Measurements from ENCODE around the gene CGGBP1.

Gene CGGBP1, protein sequence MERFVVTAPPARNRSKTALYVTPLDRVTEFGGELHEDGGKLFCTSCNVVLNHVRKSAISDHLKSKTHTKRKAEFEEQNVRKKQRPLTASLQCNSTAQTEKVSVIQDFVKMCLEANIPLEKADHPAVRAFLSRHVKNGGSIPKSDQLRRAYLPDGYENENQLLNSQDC

DNA sequence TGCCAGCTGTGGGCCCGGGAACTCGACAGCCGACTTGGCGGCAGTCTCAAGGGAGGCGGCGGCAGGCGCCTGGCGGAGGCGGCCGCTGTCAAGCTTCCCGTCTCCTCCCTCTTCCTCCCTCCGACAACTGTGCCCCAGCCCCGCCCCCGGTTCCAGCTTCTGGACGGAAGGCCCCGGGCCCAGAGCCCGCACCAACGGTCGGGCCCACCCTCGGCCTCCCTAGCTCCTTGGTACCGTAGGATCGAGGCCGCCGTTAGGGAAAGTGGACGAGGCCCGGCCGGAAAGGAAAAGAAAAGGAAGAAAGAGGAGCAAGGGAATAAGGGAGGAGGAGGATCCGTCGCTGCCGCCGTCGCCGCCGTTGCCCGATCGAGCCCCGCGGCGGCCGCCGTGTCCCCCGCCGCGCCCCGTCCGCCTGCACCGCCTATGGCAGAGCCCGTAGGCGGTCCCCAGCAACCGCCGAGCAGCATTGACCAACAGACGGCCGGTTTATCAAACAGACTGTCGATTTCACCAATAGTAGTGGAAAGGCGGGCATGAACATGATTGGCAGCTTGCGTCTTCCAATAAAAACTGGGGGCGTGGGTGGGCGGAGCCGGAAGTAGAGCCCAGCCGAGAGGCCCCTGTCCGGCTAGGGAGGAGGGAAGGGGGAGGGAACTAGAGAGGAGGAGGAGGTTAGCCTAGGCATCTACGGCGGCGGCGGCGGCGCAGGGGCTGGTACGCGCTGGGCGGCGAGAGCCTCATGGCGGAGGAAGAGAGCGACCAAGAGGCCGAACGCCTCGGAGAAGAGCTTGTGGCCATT lies at the start of gene CGGBP1, which contains the start of gene ZNF654:
Gene CGGBP1, minus strand, starts transcription at position 425 of the 799 bp plus-strand sequence. CDS start 3,029 bp downstream, outside the sequence.
Gene ZNF654, plus strand, starts transcription at position 675 of the 799 bp plus-strand sequence. Its CDS starts 65 bp downstream, at position 740.
- DNase-seq (ENCODE audit: low read depth) = peak; percentile 99

DNA sequence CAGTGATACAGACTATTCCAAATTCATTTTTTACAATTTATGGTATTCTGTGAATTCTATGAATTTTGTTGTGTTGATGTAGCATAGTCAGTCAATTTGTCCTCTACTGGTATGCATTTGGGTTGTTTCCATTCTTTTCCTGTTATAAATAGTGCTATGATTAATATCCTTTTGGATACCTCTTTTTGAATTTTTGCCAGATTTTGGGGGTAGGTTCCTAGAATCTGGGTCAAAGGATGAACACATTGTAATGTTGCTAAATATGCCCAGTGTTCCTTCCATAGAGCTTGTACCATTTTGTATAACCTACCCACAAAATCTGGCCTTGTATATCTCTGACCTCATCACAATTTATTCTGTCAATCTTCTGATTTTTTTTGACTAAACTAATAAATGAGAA lies 46.5 kb upstream of the CGGBP1 start:
- DNase-seq (ENCODE audit: low read depth) = no peak

DNA sequence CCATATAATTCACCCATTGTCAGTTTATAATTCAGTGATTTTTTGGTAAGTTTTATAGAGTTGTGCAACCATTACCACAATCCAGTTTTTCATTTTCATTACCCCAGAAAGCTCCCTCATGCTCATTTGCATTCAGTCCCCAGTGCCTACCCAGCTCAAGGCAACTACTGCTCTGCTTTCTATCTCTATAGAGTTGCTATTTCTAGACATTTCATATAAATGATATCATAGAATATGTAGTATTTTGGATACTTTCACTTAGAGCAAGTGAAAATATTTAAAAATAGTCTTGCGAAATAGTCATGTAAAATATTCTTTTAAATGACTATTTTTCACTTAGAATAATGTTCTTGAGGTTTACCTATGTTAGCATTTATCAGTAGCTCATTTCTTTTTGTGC lies 42.3 kb upstream of the CGGBP1 start:
- DNase-seq (ENCODE audit: low read depth) = no peak

DNA sequence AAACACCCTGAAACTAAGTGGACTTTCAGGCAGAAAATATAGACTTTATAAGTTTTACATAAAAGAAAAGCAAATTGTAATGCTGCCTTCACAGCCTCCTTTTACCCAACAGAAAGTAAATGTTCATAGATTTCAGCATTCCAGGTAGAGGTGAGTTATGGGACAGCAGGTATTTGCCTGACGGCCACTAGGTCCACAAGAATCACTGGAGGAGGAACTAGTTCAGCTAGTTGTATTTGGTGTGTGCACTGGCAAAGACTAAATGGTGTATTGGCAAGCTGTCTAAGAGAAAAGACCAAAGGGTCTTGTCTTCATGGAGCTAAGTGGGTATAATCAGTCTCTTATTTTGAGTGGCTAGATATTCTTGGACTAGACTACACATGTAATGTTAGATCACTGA lies 34.5 kb upstream of the CGGBP1 start:
- no peak for DNase-seq (ENCODE audit: low read depth)

DNA sequence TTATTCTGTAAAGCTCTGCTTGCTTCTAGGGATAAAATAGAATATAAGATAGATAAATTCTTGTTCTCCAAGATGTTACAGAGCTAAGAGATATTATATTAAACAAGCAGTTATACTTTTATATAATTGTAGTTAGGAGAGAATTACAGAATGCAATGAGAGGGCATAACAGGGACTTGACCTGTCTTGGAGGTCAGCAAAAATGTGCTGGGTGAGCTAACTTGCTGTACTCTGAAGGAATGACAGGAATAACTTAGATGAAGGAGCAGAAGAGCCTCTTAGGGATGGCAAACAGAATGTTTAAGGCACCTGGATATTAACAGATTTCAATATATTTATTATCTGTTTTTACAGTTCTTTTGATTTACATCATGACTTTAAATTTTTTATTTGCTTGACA lies 33.5 kb upstream of the CGGBP1 start:
- DNase-seq (ENCODE audit: low read depth) = no peak

DNA sequence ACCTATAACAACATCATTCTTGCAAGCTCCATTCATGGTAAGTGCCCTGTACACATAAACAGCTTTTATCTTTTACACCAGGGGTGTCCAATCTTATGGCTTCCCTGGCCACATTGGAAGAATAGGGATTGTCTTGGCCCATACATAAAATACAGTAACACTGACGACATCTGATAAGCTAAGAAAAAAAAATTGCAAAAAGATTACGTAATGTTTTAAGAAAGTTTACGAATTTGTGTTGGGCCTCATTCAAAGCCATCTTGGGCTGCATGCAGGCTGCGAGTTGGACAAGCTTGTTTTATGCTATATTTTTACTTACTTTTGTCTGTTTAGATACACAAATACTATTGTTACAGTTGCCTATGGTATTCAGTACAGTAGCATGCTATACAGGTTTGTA lies 31.9 kb upstream of the CGGBP1 start:
- DNase-seq (ENCODE audit: low read depth) = no peak

DNA sequence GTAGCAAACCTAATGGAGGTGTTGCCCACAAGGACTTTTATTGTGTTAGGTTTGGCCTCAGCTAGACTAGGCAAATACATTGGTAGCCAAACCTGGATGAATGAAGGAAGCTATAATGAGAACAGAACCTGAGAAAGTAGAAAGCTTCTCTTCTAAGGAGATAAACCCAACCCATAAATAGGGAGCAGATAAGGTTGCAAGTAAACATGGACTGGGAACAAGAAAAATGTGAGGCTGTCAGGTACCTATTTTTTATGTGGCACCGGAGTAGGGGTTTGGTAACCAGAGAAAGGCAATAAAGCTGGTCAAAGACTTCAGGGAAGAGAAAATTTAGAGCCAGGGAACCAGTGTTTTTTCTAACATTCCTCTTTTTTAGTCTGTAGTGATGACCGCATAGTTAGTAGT lies 25.3 kb upstream of the CGGBP1 start:
- DNase-seq (ENCODE audit: low read depth) = no peak

DNA sequence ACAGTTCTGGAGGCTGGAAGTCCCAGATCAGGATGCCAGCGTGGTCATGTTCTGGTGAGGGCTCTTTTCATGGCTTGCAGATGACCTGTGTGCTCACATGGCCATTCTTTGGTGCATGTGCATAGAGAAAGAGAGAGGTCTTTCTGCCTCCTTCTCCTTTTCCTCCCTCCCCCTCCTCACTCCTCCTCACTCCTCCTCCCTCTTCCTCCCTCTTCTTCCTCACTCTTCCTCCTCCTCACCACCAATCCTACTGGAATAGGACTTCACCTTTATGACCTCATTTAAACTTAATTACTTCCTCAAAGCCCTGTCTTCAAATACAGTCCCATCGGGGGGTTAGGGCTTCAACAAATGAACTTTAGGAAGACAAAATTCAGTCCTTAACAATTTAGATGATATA lies 24.0 kb upstream of the CGGBP1 start:
- DNase-seq (ENCODE audit: low read depth) = no peak

DNA sequence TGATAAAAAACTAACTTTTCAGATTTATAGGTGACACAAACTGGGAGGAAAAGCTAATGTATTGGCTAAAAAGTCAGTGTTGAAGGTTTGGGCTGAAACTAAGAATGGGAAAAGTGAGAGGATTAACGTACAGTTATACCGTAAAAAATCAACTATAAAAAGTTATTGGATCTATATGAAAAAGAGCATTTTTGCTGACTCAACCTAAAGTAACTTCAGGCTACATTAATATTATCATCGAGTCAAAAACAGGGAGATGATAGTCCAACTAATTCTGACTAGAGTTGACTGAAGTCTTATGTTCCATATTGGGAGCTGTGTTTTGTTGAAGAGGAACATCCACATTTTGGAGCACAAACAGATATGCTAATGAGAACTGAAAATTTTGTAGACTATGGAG lies 20.1 kb upstream of the CGGBP1 start:
- no peak for DNase-seq (ENCODE audit: low read depth)

DNA sequence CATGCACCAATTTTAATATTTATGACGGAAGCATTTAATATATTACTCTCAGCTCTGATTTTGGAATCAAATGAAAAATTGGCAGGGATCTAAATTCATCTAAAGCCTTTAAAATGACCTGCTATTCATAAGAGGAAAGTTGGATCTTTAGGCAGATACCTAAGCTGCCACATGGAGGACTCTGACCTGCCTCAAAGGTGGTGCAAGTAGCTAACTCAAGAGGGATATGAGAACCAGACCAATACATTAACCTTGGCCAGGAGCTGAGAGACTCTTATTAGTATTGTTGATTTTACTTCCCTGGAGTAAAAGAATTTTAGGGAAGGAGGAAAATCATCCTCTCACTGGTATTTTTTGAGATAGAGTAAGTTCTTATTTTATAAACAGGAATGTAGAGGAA lies 17.9 kb upstream of the CGGBP1 start:
- no peak for DNase-seq (ENCODE audit: low read depth)

DNA sequence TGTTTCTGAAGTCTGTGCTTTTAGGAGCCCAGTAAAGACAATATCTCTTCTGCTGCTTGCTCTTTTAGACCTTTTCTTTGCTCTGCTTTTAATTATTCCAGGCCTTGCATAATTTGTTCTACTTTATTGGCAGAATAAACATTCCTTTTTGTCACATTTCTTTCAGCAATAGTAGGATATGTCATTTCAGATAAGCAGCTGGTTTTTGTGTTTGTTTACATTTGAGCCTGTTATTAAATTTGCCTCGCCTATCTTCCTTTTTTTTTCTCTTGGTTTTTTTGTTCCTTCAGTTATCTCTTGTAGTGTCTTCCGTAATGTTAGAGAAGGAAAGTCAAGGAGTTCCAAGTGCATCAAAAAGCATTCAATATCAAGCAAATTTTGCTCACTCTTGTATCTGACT lies 16.7 kb upstream of the CGGBP1 start:
- DNase-seq (ENCODE audit: low read depth) = no peak

DNA sequence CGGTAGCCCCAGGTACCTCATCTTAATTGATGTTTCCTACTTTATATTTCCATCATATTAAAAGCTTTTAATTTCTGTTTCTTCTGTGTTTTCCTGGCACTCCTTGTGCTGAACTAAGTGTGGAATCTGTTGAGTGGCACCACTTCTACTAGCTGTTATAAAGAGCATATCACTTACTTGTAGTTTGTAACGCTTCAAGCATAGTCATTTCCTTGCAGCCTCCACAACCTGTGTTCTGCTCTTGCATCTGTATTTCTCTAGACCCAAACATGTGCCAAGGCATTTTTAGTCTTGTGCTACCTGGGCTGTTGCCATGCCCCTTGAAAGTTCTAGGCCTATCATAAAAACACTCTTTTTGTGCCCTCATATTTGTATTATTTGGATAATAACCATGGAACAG lies 16.3 kb upstream of the CGGBP1 start:
- DNase-seq (ENCODE audit: low read depth) = no peak

DNA sequence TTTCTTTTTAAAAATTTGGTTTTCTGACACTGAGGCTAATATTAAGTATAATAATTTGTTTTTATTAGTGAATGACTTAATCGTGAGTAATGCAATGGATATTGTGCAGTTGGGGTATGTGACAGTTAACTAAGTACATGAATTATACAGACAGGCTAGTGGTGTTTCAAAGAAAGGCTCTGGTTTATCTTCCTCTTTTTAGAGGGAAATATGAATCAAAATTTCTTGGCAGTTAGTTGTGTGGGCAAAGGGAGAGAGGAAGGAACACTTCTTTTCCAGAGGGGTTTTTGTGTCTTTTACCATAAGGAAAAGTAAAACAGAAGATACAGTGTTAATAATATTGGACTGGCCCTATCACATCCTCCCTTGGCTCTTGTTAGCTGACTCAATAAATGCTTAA lies 2.9 kb upstream of the CGGBP1 start:
- DNase-seq (ENCODE audit: low read depth) = no peak

DNA sequence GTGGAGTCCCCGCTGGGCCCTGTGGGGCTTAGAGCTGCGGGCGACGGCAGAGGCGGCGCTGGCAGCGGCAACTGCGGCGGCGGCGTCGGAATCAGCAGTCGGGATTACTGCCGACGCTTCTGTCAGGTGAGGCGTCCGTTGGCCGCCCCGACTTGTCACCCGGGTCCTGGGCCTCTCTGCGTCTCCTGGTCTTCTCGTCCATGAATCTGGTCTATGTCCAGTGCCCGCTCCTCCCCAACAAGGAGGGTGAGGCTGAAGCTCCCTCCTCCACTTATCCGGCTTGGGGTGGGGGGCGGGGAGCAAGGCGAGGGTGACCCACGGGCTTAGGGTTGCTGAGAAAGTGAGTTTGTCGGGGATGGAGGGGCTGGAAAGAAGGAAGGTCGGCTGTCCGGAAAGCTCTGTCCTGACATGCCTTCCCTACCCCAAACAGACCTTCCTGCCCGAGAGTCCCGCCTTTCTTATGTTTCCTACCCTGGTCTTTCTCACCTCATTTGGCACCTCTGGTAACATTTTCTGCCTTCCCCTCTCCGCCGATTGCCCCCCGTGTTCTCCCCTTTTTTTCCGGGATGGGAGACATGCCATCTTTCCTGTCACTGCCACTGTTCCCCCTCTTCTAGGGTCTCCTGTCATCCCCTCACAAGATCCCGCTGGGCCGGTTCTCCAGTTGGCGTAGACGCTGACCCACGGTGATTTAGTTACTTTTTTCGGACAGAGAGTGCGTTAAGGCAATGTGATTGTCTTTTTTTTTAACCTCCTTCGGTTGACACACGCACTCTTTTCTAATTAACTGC lies 770 bp upstream of the CGGBP1 start:
- peak; percentile 3 for DNase-seq (ENCODE audit: low read depth)

DNA sequence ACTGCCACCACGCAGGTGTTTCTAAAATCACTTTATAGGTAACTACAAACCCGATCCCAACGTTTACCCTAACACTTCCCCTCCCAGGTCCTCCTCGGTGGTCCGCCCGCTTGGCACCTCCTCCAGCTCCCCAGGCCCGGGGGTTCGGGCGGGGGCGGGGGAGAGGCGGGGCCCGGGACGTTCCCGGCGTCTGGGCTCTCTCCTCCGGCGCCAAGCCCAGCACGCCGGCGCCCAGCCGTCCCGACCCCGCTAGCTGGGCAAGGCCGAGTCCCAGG lies 562 bp downstream of the CGGBP1 start:
- DNase-seq (ENCODE audit: low read depth) = no peak

DNA sequence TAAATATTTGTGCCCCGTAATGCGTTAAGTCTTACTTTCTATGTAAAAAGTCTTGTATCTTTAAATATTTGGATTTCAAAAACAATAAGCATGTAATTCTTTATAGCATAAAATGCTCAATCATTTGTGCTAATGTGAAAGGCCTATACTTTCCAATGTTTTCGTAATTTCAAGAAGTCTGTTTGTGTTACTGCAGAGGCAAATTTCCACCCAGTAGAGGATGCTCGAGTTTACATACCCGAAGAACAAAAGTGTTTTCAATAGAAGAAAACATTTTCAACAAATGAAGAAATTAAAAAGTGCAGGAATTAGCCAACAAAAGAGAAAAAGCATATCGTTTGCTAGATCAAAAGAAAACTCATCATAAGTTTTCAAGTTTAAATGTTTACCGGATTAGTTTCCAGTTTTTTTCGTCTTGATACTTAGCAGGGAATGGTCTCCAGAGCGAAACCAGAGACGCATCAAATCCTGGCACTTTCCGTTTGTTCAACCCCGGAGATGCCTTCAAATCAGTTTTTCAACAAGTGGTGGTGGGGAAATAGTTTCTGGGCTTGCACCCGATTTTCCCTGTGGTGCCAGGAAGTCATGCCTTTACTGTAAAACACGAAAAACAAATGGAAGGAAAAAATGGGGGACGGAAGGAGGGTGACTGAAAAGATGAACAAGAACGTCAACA lies 1.0 kb downstream of the CGGBP1 start:
- DNase-seq (ENCODE audit: low read depth) = no peak

DNA sequence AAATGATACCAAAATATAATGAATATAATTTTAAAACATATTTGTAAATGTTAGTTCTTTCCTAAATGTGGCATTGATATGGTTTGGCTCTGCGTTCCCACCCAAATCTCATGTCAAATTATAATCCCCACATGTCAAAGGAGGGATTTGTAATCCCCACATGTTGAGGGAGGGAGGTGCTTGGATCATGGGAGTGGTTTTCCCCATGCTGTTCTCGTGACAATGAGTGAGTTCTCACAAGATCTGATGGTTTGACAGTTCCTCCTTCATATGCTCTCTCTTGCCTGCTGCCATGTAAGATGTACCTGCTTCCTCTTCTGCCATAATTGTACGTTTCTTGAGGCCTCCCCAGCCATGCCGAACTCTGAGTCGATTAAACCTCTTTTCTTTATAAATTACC lies 12.0 kb downstream of the CGGBP1 start:
- DNase-seq (ENCODE audit: low read depth) = no peak

DNA sequence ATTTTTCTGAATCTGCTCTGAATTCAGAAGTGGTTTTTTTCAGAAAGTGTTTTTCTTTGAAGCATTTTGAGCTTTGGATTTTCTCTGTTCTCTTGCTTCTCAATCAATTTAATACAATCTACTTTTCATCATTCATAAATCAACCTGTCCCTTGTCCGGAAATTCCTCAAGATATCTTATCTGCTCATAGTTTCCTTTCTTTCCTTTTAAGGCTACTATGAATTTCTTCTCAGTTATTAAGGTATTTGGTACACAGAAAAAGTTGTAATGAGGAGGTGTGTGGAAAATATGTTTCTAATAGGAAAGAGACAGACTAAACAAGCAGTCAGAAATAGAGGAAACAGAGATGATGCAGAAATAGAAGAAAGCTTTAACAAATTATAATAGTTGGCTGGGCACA lies 14.4 kb downstream of the CGGBP1 start:
- DNase-seq (ENCODE audit: low read depth) = no peak

DNA sequence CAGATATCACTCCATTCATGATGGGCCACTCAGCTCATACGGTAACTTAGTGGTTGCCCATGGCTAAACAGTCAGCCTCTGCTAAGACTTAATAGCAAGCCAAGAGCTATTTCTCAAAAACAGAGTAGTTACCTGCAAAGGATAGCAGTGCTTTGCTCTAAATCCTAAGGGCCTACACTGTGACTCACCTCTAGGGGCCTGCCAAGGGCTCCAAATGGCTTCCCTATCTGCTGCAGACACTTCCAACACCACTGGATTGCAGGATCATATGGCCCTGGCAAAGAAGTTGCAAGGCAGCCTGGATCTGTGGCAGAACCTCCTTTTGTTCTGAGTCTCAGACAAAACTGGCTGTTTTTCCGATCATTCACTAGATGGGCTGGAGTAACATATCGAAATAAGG lies 17.8 kb downstream of the CGGBP1 start:
- DNase-seq (ENCODE audit: low read depth) = no peak

DNA sequence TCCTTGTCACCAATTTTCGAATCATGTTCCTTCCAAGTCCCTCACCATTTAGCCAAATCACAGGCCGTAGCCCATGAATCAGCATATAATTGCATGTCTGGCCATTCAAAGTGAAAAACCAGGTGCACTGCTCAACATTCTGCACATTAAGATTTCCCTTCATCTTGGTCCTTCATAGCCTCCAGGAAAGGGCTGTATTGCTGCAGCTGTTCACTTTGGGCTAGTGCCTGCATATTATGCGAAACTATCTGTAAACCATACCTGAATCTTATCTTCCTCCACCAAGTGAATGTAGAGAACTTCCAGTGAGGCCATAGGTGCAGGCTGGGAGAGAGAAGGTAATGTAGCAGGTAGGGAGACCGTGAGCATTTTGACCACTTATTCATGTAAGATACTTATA lies 18.3 kb downstream of the CGGBP1 start:
- DNase-seq (ENCODE audit: low read depth) = no peak

DNA sequence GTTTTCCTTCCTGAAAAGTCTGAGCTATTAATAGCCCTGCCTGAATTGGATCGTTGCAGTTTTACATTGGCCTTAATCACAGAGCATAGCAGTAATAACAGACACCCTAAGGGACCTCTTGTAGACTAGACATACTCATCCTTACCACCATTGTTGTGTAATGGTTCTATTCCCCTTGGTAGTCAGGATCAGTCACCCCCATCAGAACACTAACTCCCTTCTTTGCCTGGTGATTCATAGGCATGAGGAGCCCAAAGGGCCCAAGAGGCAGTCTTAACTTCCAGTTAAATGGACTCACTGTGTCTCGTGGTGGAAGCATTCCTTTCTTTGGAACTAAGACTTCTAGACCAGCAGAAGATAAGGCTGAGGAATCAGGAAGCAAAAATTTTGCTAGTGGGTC lies 20.2 kb downstream of the CGGBP1 start:
- no peak for DNase-seq (ENCODE audit: low read depth)

DNA sequence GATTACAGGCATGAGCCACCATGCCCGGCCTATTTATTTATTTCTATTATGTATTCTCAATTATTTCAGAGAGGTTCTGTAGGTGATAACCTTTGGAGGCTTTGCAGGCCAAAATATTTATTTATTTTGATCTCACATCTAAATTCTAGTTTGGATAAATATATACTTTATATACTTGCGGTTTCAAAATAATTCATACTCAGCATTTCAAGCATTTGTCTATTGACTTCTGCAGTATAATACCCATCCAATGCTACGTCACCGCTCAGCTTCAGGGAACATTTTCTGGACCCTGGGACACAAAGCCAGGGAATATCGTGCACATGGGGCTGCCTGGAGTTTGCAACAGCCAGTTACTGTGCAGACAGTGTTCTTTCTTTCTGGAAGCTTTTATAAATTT lies 22.6 kb downstream of the CGGBP1 start:
- no peak for DNase-seq (ENCODE audit: low read depth)
